Neural cell (in vitro differentiated cells): Measurements from ENCODE around the gene MFSD1.

Source experiments
- EP300 ChIP-seq: fragments of 450-650 bp; conservative IDR thresholded peaks from 2 replicates; pipeline ENCODE4 v1.6.1; 2014; ENCODE audit warnings: antibody characterized with exemption, mild to moderate bottlenecking, moderate library complexity; ENCODE audit not compliant: poor library complexity, severe bottlenecking
- MXI1 ChIP-seq: fragments of 450-650 bp; conservative IDR thresholded peaks from 2 replicates; pipeline ENCODE4 v1.6.1; 2014; ENCODE audit warnings: antibody characterized with exemption, mild to moderate bottlenecking; ENCODE audit not compliant: poor library complexity, severe bottlenecking
- POLR2AphosphoS5 ChIP-seq: IDR thresholded peaks from 2 replicates; pipeline ENCODE4 v1.6.1; 2012
- RAD21 ChIP-seq: fragments of 450-650 bp; conservative IDR thresholded peaks from 2 replicates; pipeline ENCODE4 v1.6.1; 2014; ENCODE audit warnings: antibody characterized with exemption, mild to moderate bottlenecking, moderate library complexity
- REST ChIP-seq: IDR thresholded peaks from 2 replicates; pipeline ENCODE4 v1.6.1; 2012; ENCODE audit warnings: borderline replicate concordance
- TF ChIP-seq, protein P1 (sequence below): fragments of 450-650 bp; IDR thresholded peaks from 2 replicates; pipeline ENCODE4 v1.5.1; 2014; ENCODE audit warnings: antibody characterized with exemption, mild to moderate bottlenecking, moderate library complexity; ENCODE audit not compliant: poor library complexity, severe bottlenecking

GRCh38 chr3:158839966-158840365 is 38.1 kb downstream of the MFSD1 start:
- TF ChIP-seq, protein P1, sequence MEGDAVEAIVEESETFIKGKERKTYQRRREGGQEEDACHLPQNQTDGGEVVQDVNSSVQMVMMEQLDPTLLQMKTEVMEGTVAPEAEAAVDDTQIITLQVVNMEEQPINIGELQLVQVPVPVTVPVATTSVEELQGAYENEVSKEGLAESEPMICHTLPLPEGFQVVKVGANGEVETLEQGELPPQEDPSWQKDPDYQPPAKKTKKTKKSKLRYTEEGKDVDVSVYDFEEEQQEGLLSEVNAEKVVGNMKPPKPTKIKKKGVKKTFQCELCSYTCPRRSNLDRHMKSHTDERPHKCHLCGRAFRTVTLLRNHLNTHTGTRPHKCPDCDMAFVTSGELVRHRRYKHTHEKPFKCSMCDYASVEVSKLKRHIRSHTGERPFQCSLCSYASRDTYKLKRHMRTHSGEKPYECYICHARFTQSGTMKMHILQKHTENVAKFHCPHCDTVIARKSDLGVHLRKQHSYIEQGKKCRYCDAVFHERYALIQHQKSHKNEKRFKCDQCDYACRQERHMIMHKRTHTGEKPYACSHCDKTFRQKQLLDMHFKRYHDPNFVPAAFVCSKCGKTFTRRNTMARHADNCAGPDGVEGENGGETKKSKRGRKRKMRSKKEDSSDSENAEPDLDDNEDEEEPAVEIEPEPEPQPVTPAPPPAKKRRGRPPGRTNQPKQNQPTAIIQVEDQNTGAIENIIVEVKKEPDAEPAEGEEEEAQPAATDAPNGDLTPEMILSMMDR, result no peak
- no peak for TF ChIP-seq RAD21
- TF ChIP-seq REST, result no peak
- no peak for TF ChIP-seq POLR2AphosphoS5
- TF ChIP-seq EP300, result no peak
- TF ChIP-seq MXI1, result no peak
